Lower leg skin (tissue), 4 donors: ENCODE measurements around the gene LITAF. TPM values are rescaled to one million over a fixed set of nuclear protein-coding genes. Genes with fewer than 3 reads are reported as not detected.

Source experiments
- DNase-seq, 2 donors: peaks; one replicate each; pipeline ENCODE4 v3.0.0-alpha.2; 2019; ENCODE audit warnings: low spot score in 2 of 2
- H3K4me3 ChIP-seq: fragments of 200-600 bp; sonication (generic); 2 replicates; pipeline ENCODE4 v1.5.1; 2017; ENCODE audit warnings: mild to moderate bottlenecking, low read depth; ENCODE audit not compliant: poor library complexity, severe bottlenecking
- POLR2A ChIP-seq, 2 donors: fragments of 450-650 bp; IDR thresholded peaks; one replicate each; pipeline ENCODE4 v1.6.1; 2016 to 2017; ENCODE audit warnings: antibody characterized with exemption in 2 of 2, mild to moderate bottlenecking in 1 of 2, moderate library complexity in 1 of 2
- WGBS, 2 donors: methylation state at CpG; one replicate each; pipeline ENCODE4 v1.1.5; 2018; 5-methylcytosine and 5-hydroxymethylcytosine counted together
- intact Hi-C: fragments of 100-400 bp; cut with DNase I; formaldehyde crosslinking; loops from one replicate; pipeline ENCODE4 v1.15.0; 2023; ENCODE audit warnings: low total_unique reads
- total RNA-seq, 4 donors: library from RNA; depleted of rRNA; stranded (reverse); fragments of >200 nt; gene quantifications; one replicate each; pipeline ENCODE4 v1.1.0, GENCODE V29; 2016
- TF ChIP-seq, protein P1 (sequence below), 3 donors: fragments of 450-650 bp; IDR thresholded peaks; one replicate each; pipeline ENCODE4 v1.5.1; 2016; ENCODE audit warnings: antibody characterized with exemption in 3 of 3, mild to moderate bottlenecking in 3 of 3, moderate library complexity in 2 of 3

Gene LITAF
- total RNA-seq, 4 donors from 2014 or later, result 54.9 to 84.2 (median 67.7) TPM

DNA sequence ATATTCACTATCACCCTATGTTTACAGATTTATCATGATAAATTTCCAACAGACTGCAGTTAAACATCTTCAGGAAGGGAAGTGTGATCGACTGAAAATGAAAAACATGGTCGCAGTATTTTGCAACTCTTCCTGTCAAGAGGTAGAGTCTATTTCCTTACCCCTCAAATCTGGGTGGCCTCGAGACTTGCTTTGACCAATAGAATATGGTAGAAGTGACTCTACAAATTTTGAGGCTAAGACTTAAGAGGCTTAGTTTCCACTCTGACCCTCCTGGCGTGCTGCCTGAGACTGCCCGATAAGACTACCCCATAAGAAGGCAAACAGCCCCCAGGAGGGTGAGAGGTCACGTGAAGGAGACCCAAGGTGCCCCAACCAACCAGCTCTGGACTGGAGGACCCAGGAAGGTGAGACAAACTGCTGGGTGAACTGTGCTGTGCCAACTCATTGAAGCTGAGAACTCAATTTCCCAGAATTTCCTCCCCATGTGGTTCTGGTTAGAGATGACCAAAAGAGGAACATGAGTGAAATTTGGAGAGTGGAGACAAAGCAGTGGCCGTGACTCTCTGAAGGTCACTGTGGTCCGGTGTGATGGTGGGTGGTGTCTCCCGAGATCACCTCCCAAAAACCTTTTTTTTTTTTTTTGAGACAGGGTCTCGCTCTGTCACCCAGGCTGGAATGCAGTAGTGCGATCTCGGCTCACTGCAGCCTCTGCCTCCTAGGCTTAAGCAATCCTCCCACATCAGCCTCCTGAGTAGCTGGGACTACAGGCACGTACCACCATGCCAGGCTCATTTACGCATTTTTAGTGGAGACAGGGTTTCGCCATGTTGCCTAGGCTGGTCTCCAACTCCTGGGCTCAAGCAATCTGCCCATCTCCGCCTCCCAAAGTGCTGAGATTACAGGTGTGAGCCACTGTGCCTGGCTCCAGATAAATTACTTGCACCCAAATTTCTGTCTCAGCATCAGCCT lies 38.2 kb upstream of the LITAF start:
- no peak overlapping the region for H3K4me3 ChIP-seq
- no peak for TF ChIP-seq POLR2A (IDR thresholded peaks at IDR 0.05)
- TF ChIP-seq, protein P1, sequence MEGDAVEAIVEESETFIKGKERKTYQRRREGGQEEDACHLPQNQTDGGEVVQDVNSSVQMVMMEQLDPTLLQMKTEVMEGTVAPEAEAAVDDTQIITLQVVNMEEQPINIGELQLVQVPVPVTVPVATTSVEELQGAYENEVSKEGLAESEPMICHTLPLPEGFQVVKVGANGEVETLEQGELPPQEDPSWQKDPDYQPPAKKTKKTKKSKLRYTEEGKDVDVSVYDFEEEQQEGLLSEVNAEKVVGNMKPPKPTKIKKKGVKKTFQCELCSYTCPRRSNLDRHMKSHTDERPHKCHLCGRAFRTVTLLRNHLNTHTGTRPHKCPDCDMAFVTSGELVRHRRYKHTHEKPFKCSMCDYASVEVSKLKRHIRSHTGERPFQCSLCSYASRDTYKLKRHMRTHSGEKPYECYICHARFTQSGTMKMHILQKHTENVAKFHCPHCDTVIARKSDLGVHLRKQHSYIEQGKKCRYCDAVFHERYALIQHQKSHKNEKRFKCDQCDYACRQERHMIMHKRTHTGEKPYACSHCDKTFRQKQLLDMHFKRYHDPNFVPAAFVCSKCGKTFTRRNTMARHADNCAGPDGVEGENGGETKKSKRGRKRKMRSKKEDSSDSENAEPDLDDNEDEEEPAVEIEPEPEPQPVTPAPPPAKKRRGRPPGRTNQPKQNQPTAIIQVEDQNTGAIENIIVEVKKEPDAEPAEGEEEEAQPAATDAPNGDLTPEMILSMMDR (IDR thresholded peaks at IDR 0.05), result no peak
- intact Hi-C loops, result no loop called here
- 71 to 77% methylated on average over 16 of the region's 16 CpGs for WGBS, 2 donors
- DNase-seq, result no peak

DNA sequence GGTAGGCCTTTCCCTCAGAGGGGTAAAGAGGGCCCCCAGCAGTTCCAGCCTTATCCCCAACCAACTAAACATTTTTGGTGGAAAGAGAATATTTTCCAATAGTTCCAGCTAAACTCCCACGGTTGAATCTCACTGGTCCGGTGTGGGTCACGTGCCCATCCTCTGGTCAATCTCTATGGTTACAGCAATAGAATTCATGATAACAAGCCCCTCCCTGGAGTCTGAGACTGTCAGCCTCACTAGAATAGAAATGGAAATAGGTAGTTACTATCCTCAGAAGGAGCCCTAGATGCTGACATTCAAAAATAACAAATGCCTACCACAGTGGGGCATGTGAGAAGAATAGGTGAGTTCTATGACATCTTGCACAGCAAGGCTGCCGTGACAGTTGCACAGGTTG lies 37.5 kb upstream of the LITAF start:
- intact Hi-C loops, result no loop called here
- WGBS, 2 donors, result 92% methylated on average over 4 of the region's 4 CpGs
- no peak overlapping the region for H3K4me3 ChIP-seq
- DNase-seq, result no peak
- TF ChIP-seq, protein P1 (IDR thresholded peaks at IDR 0.05), result no peak
- no peak for TF ChIP-seq POLR2A (IDR thresholded peaks at IDR 0.05)

DNA sequence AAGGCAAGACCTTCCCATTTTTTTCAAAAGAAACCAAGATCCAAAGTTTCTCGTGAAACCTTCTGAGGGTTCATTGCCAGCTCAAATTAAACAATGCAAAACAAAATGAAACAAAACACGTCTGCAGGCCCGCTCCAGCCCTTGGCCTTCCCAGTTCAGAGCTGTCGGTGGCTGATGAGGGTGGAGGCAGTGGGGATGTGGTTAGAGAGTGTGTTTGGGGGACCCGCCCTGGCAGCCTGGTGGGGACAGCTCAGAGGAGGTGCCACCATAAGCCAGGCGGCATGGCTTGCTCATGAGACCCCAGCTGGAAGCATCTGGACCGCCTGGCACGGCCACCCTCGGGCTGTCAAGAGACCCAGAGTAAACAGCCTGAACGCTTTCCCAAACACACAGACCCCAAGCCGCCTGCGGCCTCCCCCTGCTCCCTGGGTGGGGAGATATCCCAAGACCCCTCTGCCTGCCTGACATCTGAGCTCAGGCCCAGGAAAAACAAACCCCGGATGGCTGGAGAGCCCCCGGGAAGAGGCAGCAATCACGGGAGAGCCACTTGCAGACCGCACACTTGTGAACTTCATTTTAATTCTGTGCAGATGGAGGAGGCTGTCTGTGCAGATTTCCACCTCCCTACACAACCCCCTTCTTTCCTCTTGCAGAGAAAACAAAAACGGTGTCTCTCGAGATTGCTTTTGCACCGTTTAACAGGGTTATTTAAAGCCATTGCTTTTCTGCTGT lies 35.4 kb upstream of the LITAF start:
- H3K4me3 ChIP-seq, result no peak overlapping the region
- TF ChIP-seq POLR2A (IDR thresholded peaks at IDR 0.05), result no peak
- TF ChIP-seq, protein P1 (IDR thresholded peaks at IDR 0.05), result no peak
- intact Hi-C loops, result no loop called here
- DNase-seq, result no peak
- 44 to 49% methylated on average over 13 to 19 of the region's 19 CpGs for WGBS, 2 donors

DNA sequence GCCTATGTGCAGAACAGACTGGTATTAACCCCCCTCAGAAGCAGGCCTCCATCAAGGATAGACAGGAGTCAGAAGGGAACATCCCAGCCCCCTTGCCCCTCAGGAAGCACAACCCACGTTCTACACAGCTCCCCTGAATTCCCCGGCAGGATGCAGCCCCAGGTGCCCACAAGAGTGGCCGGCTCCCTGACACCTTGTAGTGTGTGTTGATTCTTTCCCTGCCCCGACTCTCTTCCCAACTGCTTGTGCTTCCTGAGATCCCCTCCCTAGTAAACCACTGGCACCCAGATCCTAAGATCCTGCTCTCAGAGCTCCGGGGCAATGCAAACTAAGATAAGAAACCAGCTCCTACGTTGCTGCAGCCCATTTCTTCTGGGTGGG lies 34.8 kb upstream of the LITAF start:
- intact Hi-C loops, result no loop called here
- H3K4me3 ChIP-seq, result no peak overlapping the region
- TF ChIP-seq POLR2A (IDR thresholded peaks at IDR 0.05), result no peak
- TF ChIP-seq, protein P1 (IDR thresholded peaks at IDR 0.05), result no peak
- 49 to 51% methylated on average over 6 of the region's 6 CpGs for WGBS, 2 donors
- no peak for DNase-seq

DNA sequence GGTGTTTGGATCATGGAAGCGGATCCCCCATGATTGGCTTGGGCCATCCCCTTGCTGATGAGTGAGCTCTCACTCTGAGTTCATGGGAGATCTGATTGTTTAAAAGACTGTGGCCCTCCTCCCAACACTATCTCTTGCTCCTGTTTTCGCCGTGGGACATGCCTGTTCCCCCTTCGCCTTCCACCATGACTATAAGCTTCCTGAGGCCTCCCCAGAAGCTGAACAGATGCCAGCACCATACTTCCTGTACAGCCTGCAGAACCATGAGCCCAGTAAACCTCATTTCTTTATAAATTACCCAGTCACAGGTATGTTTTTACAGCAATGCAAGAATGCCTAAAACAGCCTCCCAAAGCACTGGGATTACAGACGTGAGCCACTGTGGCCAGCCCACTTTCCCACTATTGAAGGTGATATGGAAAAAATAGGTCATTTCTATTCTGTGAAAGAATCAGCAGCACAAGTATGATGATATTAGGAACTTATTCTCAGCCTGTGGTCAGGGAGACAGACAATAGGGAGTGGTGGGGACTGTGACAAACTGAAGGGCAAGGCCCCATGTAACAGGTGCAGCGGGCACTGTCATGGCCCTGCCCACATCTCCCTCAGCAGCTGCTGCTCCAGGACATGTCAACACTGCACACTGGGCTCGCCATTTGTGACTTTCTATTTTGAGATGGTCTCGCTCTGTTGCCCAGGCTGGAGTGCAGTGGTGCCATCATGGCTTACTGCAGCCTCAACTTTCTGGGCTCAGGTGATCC lies 33.7 kb upstream of the LITAF start:
- DNase-seq, result no peak
- 85 to 87% methylated on average over 8 of the region's 8 CpGs for WGBS, 2 donors
- TF ChIP-seq, protein P1 (IDR thresholded peaks at IDR 0.05), result no peak
- TF ChIP-seq POLR2A (IDR thresholded peaks at IDR 0.05), result no peak
- intact Hi-C loops, result no loop called here
- H3K4me3 ChIP-seq, result no peak overlapping the region
